22Rv1 (cell line): ENCODE results near the gene NCOA1.

Experiments used
- ZFX ChIP-seq: fragments of 450-650 bp; IDR thresholded peaks from 2 replicates; pipeline ENCODE4 v1.6.1; 2017; ENCODE audit warnings: antibody characterized with exemption, borderline replicate concordance
- TF ChIP-seq, protein P1 (sequence below): fragments of 450-650 bp; IDR thresholded peaks from 2 replicates; pipeline ENCODE4 v1.5.1; 2017; ENCODE audit warnings: mild to moderate bottlenecking

DNA sequence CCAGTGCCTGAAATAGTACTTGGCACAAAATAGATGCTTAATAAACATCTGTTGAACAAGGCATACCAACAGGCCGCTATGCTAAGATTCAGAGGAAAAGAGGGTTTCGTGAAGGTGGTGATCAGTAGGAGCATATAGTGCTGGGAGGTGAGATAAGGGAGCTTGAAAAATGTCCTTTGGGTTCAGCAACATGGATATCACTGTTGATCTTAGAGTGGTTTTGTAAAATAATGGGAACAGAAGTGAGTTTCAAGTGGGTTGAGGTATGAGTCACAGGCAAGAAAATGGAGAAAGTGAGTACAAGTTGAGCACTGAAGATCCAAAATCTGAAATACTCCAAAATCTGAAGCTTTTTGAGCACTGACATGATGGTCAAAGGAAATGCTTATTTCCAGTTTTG lies 306.6 kb downstream of the NCOA1 start:
- TF ChIP-seq, protein P1, sequence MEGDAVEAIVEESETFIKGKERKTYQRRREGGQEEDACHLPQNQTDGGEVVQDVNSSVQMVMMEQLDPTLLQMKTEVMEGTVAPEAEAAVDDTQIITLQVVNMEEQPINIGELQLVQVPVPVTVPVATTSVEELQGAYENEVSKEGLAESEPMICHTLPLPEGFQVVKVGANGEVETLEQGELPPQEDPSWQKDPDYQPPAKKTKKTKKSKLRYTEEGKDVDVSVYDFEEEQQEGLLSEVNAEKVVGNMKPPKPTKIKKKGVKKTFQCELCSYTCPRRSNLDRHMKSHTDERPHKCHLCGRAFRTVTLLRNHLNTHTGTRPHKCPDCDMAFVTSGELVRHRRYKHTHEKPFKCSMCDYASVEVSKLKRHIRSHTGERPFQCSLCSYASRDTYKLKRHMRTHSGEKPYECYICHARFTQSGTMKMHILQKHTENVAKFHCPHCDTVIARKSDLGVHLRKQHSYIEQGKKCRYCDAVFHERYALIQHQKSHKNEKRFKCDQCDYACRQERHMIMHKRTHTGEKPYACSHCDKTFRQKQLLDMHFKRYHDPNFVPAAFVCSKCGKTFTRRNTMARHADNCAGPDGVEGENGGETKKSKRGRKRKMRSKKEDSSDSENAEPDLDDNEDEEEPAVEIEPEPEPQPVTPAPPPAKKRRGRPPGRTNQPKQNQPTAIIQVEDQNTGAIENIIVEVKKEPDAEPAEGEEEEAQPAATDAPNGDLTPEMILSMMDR = no peak
- TF ChIP-seq ZFX = no peak
